Smooth muscle cell (in vitro differentiated cells): ENCODE measurements around the gene KCNC4. TPM values are rescaled to one million over a fixed set of nuclear protein-coding genes. Genes with fewer than 3 reads are reported as not detected.
A peak's percentile ranks its signal among the peaks of the same experiment; 100 is the strongest.

Experiments used
- DNase-seq: peaks from one replicate; lab custom pipeline; 2025; ENCODE audit not compliant: unreplicated experiment; lab: John Stamatoyannopoulos, UW
- H2AFZ ChIP-seq: fragments of 200-600 bp; sonication (generic); 2 replicates; pipeline ENCODE4 v1.6.0; 2016; ENCODE audit warnings: antibody characterized with exemption, low read depth, mild to moderate bottlenecking
- H3F3A ChIP-seq: fragments of 200-600 bp; sonication (generic); 2 replicates; pipeline ENCODE4 v1.6.0; 2017; ENCODE audit warnings: antibody characterized with exemption, low read depth
- H3K27ac ChIP-seq: fragments of 200-600 bp; sonication (generic); 2 replicates; pipeline ENCODE4 v1.5.1; 2016; ENCODE audit warnings: low read depth, mild to moderate bottlenecking
- H3K27me3 ChIP-seq: fragments of 200-600 bp; sonication (generic); 2 replicates; pipeline ENCODE4 v1.6.1; 2016; ENCODE audit warnings: low read depth, mild to moderate bottlenecking
- H3K36me3 ChIP-seq: fragments of 200-600 bp; sonication (generic); 2 replicates; pipeline ENCODE4 v1.5.1; 2016; ENCODE audit warnings: low read depth
- H3K4me1 ChIP-seq: fragments of 200-600 bp; sonication (generic); 2 replicates; pipeline ENCODE4 v1.5.1; 2016; ENCODE audit warnings: low read depth
- H3K4me2 ChIP-seq: fragments of 200-600 bp; sonication (generic); 2 replicates; pipeline ENCODE4 v1.6.0; 2016; ENCODE audit warnings: mild to moderate bottlenecking
- H3K4me3 ChIP-seq: fragments of 200-600 bp; sonication (generic); 2 replicates; pipeline ENCODE4 v1.5.1; 2016; ENCODE audit warnings: mild to moderate bottlenecking
- H3K79me2 ChIP-seq: fragments of 200-600 bp; sonication (generic); 2 replicates; pipeline ENCODE4 v1.6.0; 2016; ENCODE audit warnings: low read depth, mild to moderate bottlenecking
- H3K9ac ChIP-seq: fragments of 200-600 bp; sonication (generic); 2 replicates; pipeline ENCODE4 v1.6.0; 2016; ENCODE audit warnings: low read depth
- H3K9me3 ChIP-seq: fragments of 200-600 bp; sonication (generic); replicated peaks from 2 replicates; pipeline ENCODE4 v1.5.1; 2016; ENCODE audit warnings: low read depth
- H4K20me1 ChIP-seq: fragments of 200-600 bp; sonication (generic); 2 replicates; pipeline ENCODE4 v1.6.0; 2016; ENCODE audit warnings: low read depth
- CTCF ChIP-seq: fragments of 200-600 bp; sonication (generic); IDR thresholded peaks from 2 replicates; pipeline ENCODE4 v1.5.1; 2017; ENCODE audit warnings: borderline replicate concordance, mild to moderate bottlenecking, antibody characterized with exemption; ENCODE audit not compliant: insufficient read depth, poor library complexity, severe bottlenecking
- WGBS: methylation state at CpG from one replicate; pipeline ENCODE4 v1.1.7; 2016; ENCODE audit warnings: low lambda C conversion rate; 5-methylcytosine and 5-hydroxymethylcytosine counted together
- polyA plus RNA-seq: library from polyadenylated mRNA; unstranded; fragments of >200 nt; fragmentation: Nextera tagmentation; extraction: Ambion mirVana; gene quantifications from 2 replicates; pipeline ENCODE4 v1.2.1, GENCODE V29; 2016
- total RNA-seq: library from RNA; depleted of rRNA; stranded (reverse); fragments of >200 nt; gene quantifications from 2 replicates; pipeline ENCODE4 v1.2.3, GENCODE V29; 2014

KCNC4 gene
- total and polyA plus RNA-seq, 2 experiments from 2014 or later = 2.0 to 6.0 TPM

- H3K4me1 ChIP-seq = peaks cover 30% of the 10 kb centered on the region
- no peaks in the 10 kb centered on the region for H3K36me3 ChIP-seq
- no peak overlapping the region for H3K27ac ChIP-seq
- H4K20me1 ChIP-seq = peaks cover 44% of the 10 kb centered on the region
- H3K79me2 ChIP-seq = no peaks in the 10 kb centered on the region
- TF ChIP-seq CTCF = no peak
- WGBS = 3% methylated on average over 59 of the region's 81 CpGs
- peaks cover 14% of the 10 kb centered on the region for H3K27me3 ChIP-seq
- peak overlapping the region; percentile 64 for H3K4me3 ChIP-seq
- peaks cover 7% of the 10 kb centered on the region for H3F3A ChIP-seq
- no peak for DNase-seq
- H2AFZ ChIP-seq = peak overlapping the region; percentile 69
- H3K9ac ChIP-seq = no peak overlapping the region
- H3K9me3 ChIP-seq = no peaks in the 10 kb centered on the region
- H3K4me2 ChIP-seq = peak overlapping the region; percentile 99
Measured at GRCh38 chr1:110211496-110212168, 1.5 kb downstream of the KCNC4 start.

- peak overlapping the region; percentile 64 for H3K4me3 ChIP-seq
- no peak for DNase-seq
Measured at GRCh38 chr1:110212169-110213142, 2.3 kb downstream of the KCNC4 start.

GRCh38 chr1:110213143-110213540 is 3.0 kb downstream of the KCNC4 start:
- H3K27ac ChIP-seq = no peak overlapping the region
- H3K36me3 ChIP-seq = no peaks in the 10 kb centered on the region
- H3F3A ChIP-seq = peaks cover 7% of the 10 kb centered on the region
- no peak overlapping the region for H3K4me3 ChIP-seq
- H3K4me2 ChIP-seq = no peak overlapping the region
- peaks cover 60% of the 10 kb centered on the region for H4K20me1 ChIP-seq
- peaks cover 14% of the 10 kb centered on the region for H3K27me3 ChIP-seq
- H3K9me3 ChIP-seq = no peaks in the 10 kb centered on the region
- H3K9ac ChIP-seq = no peak overlapping the region
- H3K4me1 ChIP-seq = peaks cover 30% of the 10 kb centered on the region
- WGBS = 67% methylated on average over 2 of the region's 2 CpGs
- TF ChIP-seq CTCF = no peak
- H3K79me2 ChIP-seq = no peaks in the 10 kb centered on the region
- no peak overlapping the region for H2AFZ ChIP-seq
- DNase-seq = no peak

More at GRCh38 chr1:110212169-110213142, 2.3 kb downstream of the KCNC4 start:
- Histone ChIP-seq H3K79me2 (no peaks in the 10 kb centered on the region), H2AFZ (no peak overlapping the region), H3K4me1 (peaks cover 30% of the 10 kb centered on the region), H4K20me1 (peaks cover 53% of the 10 kb centered on the region), H3K4me2 (peak overlapping the region; percentile 99), H3K27me3 (peaks cover 14% of the 10 kb centered on the region), H3K9ac (no peak overlapping the region), H3K36me3 (no peaks in the 10 kb centered on the region), H3K27ac (no peak overlapping the region), H3F3A (peaks cover 7% of the 10 kb centered on the region), H3K9me3 (no peaks in the 10 kb centered on the region)
- TF ChIP-seq CTCF = peak; percentile 10
- 43% methylated on average over 17 of the region's 20 CpGs for WGBS
